GM18907 (cell line): ENCODE results near the gene FAM3C.
A peak's percentile ranks its signal among the peaks of the same experiment; 100 is the strongest.
"Not testable (repeated sequence)": the region's sequence is repeated elsewhere in the genome, so short reads cannot be mapped to it uniquely, and the experiment has no call there.

ENCODE experiments used
- ATAC-seq: cut with Tn5 transposase; IDR thresholded peaks from one replicate; pipeline ENCODE4 v1.9.1; 2021; ENCODE audit warnings: mild to moderate bottlenecking, moderate library complexity; ENCODE audit not compliant: unreplicated experiment

The FAM3C gene

DNA sequence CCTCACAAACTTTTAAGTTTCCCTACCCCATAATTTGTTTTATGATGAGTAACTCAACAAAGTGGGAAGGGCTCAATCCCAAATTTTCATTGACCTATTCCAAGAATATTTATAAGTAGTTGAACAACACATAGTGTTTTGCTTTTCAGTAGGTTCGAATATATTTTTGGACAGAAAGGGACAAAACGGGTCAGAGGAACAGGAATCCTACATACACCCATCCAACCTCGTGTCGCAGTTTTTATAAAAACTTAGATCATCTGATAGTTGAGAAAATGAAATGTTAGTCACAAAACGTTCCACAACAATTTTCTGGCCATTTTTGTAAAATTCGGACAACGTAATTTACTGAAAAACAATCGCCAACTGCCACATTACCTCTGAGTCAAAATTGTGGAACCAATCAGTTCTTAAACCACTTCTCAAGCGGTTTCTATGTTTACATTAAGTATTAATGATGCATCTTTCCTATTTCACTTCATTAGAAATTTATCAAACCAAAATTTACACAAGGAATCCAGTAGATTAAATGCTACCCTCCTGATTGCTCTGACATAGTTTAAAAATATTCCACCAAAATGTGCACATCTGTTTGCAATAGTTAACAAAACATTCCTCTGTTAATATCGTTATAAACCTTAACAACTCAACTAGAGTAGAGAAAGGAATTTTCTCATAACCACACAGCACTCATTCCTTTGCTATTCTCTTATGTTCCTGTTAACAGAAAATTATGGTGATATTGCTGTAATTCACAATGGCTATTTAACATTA lies 61.0 kb downstream of the FAM3C start:
- ATAC-seq = no peak

GRCh38 chr7:121334376-121334775 lies 61.7 kb downstream of the FAM3C start:
- ATAC-seq = no peak

DNA sequence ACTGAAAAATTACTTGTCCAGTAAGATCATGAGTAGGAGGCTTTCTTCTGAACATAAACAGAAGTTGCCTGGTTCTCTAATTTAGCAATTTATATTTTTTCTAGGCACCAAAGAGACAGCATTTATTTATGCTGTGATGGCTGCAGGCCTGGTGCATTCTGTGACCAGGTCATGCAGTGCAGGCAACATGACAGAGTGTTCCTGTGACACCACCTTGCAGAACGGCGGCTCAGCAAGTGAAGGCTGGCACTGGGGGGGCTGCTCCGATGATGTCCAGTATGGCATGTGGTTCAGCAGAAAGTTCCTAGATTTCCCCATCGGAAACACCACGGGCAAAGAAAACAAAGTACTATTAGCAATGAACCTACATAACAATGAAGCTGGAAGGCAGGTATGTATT lies 64.5 kb downstream of the FAM3C start:
- ATAC-seq = no peak

GRCh38 chr7:121331048-121331447 lies 65.1 kb downstream of the FAM3C start:
- ATAC-seq = no peak

DNA sequence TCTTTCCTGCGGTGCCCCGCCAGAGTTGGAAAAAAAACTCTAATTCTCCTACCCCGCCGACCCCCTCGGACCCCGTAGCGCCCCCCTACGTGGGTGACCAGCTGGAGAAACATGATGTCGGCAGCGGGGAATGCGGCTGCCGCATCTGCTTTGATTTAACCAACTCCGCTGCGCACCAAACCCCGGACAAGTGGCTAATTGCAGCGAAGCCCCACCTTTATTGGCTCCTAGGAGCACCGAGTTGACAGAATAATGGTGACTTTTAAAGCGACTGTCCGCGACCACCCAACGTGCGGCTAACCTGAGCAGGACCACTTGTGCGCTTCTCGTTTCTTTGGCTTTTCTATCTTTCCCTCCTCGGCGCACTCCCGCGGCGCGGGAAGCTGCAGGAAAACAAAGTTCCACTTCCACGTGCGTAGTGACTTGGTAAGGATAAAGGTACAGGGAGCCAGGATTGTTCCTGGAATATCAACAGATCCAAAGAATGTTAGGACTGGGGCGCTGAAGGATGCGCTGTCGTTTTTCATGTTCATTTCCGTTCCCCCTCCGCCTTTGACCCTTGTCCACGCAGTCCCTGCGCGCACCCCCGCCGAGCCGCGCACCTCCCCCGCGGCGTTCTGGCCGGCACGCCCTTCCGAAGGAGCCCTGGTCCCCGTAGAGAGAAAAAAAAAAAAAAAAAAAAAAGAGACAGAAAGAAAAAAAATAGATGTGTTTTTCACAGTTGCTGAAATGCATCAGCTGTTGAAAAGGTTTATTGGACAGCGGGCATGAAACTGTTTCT lies 65.9 kb downstream of the FAM3C start:
- ATAC-seq = peak; percentile 40

DNA sequence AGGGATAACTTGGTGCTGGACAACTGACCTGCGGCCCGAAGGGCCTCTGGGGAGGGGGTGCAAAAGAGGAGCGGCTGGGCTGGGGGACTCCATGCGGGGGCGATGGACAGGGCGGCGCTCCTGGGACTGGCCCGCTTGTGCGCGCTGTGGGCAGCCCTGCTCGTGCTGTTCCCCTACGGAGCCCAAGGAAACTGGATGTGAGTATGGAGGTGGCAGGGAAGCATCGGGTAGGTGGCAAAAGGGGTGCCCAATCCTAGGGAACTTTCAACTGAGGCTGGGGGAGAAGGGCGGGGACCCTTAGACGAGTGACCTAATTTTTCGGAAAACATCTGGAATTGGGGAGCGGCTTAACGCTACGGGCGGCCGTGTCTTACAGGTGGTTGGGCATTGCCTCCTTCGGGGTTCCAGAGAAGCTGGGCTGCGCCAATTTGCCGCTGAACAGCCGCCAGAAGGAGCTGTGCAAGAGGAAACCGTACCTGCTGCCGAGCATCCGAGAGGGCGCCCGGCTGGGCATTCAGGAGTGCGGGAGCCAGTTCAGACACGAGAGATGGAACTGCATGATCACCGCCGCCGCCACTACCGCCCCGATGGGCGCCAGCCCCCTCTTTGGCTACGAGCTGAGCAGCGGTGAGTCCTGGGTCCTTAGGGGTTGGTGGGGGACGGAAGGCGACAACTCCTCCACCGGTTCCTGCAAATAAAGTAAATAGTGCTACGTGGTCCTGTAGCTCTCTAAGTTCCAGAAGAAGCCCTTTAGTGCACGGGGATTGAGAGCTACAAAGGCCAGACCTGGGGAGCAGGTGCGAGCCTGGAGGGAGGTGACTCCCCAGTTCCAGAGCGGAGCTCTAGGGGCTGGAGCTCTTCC lies 66.7 kb downstream of the FAM3C start:
- ATAC-seq = peak; percentile 63

DNA sequence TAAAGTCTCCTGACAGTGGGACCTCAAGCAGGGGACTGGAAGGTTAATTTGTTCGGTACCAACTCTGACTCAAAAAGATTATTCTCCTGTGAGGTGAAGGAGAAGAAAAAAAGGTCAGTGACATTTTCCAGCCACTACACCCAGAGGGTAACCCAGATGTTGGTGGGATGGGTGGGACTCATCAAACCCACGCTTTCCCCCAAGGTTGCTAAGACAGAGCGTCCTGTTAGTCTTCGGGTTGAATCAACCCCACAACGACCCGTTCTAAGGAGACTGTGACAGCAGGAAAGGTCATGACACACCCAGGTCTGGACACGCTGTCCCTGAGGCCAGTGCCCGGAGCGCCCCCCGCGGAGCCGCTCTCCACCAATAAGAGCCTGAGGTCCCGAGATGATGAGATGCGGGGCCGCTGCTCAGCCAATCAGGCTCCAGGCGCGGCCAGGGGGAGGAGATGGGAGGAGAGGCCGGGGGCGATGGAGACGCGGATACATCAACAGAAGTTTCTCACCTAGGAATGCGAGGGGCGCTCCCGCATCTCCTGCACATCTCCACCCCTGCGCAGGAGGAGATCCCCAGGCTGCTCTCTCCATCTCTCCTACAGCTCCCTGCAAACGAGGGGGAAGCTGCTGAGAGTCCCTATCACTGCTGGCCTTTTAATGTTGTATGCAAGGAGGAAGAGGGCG lies 67.5 kb downstream of the FAM3C start, which contains the start of gene WNT16:
WNT16 (plus strand) TSS at position 493 of the 683 bp plus-strand sequence. CDS start 293 bp downstream, outside the sequence.
- ATAC-seq = no peak

DNA sequence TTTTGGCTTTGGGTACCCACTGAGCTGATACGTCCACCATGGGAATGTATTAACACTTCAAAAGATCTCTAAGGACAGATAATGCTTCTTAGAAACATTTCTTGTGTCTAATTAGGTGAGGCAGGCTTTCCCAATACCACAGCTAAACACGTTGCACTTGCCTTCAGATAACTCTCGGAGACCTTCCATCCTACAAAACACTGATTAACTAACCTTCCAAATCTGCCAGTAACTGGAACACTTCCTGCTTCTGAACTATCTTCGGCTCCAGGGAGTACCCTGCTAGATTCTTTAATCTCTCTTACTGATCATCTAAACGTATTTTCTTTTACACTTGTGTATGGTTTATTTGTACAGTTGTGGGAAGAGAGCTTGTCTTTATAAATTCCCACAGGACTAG lies 68.4 kb downstream of the FAM3C start:
- ATAC-seq = no peak

GRCh38 chr7:121323515-121324302 lies 72.4 kb downstream of the FAM3C start:
- no peak for ATAC-seq

- ATAC-seq = no peak
These were observed 73.6 kb downstream of the FAM3C start for GRCh38 chr7:121322460-121322859.

DNA sequence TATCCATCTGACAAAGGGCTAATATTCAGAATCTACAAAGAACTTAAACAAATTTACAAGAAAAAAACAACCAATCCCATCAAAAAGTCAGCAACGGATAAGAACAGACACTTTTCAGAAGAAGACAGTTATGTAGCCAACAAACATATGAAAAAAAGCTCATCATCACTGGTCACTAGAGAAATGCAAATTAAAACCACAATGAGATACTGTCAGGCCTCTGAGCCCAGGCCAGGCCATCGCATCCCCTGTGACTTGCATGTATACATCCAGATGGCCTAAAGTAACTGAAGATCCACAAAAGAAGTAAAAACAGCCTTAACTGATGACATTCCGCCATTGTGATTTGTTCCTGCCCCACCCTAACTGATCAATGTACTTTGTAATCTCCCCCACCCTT lies 80.9 kb downstream of the FAM3C start:
- not testable (repeated sequence) for ATAC-seq

- peak; percentile 94 for ATAC-seq
These were observed 82.1 kb downstream of the FAM3C start for GRCh38 chr7:121313793-121314676.

- ATAC-seq = no peak
These were observed 82.8 kb downstream of the FAM3C start for GRCh38 chr7:121313220-121313792.

DNA sequence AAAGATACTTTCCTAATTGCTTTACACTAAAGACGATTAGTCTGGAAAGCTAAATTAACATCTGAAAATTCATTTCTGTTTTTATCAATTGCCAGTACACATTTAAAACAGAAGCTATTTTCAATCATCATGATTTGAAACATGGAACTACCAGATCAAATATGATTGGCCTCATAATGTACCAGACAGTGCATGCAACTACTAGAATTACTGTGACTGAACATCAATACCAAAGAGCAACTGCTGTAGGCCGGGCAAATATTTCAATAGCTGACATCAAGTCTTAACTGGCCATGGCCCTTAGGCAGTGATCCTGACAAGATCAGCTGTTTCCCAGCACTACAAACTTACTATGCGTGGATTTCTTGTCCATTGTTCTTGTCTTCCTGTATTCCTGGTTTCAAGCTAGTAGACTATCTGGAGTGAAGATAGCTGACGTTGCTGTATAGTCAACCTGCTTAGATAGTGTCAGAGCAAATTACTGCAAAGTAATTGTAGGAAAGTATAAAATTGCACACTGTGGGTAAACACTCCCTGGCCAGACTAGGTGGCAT lies 89.0 kb downstream of the FAM3C start:
- ATAC-seq = no peak

DNA sequence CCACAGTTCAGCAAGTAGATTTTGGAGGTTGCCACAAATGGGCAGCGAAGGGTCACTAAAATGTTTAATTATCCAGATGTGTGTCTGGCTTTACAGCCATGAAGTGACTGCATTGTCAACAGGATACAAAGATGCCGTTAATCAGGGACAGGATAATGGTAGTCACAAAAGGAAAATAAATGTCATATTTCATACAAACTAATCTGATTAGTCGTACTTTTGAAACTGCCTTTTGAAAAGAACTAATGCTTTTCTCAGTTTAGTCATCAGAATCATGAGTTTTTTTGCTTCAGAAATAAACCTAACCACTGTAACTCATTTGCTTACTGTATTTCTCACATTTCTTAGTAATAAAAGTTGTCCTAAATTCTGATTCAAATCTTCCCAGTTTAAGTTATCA lies 89.5 kb downstream of the FAM3C start:
- no peak for ATAC-seq

GRCh38 chr7:121305109-121305508 lies 91.0 kb downstream of the FAM3C start:
- no peak for ATAC-seq

- no peak for ATAC-seq
These were observed 91.9 kb downstream of the FAM3C start for GRCh38 chr7:121304102-121304658.
